ENCODE data around the gene PDIA6.
"Not testable (repeated sequence)": the region's sequence is repeated elsewhere in the genome, so short reads cannot be mapped to it uniquely, and the experiment has no call there.

The PDIA6 gene

DNA sequence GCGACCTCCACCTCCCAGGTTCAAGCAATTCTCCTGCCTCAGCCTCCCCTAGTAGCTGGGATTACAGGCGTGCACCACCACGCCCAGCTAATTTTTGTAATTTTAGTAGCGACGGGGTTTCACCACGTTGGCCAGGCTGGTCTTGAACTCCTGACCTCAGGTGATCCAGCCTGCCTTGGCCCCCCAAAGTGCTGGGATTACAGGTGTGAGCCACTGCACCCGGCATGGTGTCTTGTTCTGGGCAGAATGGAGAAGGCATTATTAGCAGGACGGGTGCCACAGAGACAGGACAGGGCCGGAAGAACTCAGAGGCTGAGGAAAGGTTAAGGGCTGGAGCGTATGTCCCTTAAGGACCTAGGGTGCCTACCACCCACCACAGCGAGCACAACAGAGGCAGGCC is 31.8 kb downstream of the PDIA6 start:
- not testable (repeated sequence) for DNase-seq (ENCODE audit: low spot score)

DNA sequence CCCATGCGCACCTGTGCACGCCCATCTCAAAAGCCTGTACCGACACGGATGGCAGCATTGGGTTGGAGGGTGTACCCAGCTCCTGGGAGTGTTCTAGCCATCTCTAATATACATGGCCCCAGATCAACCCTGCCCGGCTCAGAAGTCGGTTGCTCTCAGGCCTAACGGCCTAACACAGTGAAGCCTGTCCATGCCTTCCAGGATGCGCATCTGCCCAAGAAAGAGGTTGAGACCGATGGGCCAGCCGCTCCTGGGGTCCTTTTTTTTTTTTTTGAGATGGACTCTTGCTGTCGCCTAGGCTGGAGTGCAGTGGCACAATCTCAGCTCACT is 32.1 kb downstream of the PDIA6 start:
- no peak for DNase-seq (ENCODE audit: low spot score)

DNA sequence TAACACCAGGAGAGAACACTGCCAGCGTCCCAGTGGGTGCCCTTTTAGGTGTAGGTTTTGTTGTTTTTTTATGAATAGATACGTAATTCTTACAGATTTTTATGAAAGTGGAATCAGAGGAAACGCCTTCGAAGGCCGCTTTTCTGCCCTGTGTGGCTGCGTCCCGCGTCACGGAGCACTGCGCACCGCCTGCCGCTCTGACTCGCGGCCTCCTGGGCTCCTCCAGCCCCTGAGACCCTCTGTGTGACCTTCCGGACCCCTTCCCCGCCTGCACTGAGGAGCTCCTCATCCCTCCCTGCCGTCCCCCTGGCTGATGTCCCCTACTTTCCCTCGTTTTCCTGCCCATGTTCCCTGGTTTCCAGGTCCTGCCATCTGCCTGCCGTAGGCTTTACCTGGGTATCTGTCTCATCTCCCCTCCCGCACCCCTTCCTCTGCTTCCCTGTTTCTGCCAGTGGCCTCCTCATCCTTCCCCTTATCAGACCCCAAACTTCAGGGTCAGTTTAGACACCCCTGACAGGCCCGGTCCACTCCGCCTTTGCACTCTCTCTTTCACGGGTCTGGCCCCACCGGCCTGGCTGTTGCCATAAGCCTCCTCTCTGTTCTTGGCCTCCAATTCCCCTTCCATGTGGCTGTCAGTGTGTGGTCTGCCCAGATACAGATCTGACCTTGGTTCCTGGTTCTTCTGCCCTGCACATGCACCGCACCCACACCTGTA is 32.7 kb downstream of the PDIA6 start:
- DNase-seq (ENCODE audit: low spot score): no peak

DNA sequence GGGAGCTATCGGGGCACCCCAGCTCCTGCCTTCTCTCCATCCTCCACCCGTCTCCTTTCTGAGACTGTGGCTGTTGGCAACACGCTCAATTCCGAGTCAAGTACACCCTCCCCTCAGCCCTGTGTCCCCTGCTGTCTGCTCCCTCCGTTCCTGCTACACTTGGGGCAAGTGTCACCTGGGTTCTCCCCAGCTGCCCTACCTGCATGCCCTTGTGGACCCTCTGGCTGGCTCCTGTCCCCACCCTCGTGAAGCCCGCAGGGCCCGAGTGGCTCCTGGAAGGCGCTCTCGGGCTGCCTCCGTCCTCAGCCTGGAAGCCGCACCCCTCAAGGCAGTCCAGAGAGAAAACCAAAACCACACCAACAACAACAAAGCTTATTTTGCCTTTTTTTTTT is 33.9 kb downstream of the PDIA6 start:
- no peak for DNase-seq (ENCODE audit: low spot score)

DNA sequence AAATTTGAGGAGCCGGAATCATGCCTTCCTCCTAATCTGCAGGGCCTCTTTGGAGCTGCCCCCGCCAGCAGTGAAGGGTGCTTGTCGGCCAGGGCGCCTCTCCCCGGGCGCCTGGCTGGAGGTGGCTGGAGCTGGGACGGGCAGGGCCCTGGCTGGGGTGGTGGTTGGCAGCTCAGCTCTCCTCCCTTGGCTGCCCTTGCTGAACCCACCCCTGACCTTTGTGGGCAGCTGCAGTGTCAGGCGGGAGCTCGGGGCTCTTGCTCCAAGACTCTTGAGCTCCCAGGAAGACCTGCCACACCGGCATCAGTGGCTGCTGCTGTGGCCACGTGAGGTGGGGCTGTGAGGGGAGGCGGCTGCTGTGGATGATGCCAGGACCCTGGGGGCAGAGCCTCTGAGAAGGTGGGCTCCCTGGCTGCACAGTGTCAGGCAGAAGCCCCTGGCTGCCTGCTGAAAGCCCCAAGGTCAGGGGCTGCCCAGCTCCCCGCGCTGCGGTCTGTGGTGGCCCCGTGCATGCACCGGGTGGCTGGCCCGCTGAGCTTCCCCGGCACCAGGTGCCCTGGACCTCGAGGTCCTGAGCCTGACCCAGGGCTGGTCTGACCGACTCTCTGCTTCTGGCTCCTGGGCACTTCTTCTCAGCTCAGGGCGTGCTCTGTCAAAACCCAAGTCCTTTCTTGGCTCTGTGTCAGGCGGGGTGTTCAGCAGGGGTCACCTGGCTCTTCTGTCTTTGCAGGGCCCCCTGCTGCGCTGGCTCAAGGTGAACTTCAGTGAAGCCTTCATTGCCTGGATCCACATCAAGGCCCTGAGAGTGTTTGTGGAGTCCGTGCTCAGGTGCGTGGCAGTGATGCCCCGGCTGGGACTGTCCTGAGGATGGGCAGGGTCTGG is 34.5 kb downstream of the PDIA6 start:
- DNase-seq (ENCODE audit: low spot score): no peak

DNA sequence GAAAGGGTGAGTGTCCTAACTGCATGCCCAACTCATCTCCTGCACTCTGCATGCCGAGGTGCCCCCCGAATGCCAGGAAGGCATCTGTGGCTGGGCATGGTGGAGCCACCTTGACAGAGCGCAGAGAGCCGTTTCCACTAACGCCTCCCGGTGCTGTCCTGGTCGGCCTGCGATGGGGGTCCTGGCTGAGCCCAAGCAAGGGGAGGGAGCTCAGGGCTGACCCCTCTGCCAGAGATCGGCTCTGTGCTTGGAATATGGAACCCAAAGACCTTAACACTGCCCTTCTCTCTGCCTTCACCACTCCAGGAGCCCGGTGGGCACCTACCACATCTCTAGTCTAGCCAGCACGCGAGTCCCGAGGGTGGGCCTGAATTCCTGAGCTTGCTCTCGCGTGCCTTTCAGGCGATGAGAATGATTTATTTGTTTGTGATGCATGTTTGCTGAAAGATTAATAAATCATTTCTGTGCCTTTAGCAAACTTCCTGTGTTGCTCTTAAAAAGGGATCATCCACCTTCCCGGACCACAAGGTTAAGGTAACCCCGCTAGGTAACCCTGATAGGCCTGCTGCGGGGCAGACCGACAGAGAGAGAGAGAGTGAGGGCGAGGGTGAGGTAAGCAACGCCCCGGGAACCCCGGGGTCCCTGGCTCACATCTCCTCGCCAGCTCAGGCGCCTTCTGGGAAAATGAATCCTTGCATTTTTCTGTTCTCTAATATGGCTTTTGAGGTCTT is 35.3 kb downstream of the PDIA6 start:
- DNase-seq (ENCODE audit: low spot score): no peak

DNA sequence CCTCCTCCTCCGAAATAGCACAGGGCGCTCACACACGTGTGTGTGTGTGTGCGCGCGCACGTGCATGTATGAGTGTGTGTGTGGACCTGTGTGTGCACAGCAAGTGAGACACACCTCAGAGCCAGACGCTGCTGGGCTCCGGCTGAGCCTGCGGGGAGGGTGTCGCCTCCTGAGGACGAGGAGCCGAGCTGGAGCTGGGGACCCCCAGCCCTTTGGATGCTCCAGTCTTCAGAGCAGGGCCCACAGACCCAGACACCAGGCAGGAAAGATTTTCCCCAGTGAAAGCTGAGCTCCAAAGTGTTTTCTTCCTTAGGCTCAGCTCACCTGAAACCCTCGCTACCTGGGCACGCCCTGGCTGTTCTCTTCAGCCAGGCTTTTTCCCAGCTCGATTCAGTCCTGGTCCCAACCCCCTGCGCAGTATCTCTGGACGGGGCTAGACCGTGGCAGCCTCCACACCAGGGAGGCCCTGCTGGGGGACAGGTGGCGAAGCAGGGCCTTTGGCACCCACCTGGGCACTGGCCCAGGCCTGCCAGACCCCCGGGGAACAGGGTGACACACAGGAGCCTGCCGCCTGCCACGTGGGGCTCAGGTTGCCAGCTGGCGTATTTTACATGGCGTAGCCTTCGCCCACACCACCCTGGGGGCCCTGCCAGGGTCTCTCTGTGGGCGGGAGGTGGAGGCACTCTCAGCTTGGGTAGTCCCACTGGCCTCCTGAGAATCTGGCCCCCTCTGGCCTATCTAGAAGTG is 36.2 kb downstream of the PDIA6 start:
- DNase-seq (ENCODE audit: low spot score): no peak

DNA sequence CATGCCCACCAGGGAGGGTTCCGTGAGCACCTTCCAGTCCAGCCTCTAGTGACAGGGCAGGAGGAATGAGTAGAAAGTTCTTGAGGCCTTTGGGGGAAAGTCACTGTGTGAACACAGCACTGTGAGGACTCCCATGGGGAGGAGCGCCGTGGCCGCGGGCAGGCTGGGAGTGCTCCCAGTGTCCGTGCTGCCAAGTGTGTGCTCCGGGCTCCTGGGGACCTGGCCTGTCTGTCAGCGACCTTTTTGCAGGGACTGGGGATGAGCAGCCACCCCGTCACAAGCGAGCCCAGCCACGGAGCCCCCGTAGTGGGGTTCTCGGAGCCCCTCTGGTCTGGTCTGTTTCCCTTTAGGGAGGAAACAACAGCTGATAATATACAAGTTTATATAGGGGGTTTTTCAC is 36.8 kb downstream of the PDIA6 start:
- no peak for DNase-seq (ENCODE audit: low spot score)

DNA sequence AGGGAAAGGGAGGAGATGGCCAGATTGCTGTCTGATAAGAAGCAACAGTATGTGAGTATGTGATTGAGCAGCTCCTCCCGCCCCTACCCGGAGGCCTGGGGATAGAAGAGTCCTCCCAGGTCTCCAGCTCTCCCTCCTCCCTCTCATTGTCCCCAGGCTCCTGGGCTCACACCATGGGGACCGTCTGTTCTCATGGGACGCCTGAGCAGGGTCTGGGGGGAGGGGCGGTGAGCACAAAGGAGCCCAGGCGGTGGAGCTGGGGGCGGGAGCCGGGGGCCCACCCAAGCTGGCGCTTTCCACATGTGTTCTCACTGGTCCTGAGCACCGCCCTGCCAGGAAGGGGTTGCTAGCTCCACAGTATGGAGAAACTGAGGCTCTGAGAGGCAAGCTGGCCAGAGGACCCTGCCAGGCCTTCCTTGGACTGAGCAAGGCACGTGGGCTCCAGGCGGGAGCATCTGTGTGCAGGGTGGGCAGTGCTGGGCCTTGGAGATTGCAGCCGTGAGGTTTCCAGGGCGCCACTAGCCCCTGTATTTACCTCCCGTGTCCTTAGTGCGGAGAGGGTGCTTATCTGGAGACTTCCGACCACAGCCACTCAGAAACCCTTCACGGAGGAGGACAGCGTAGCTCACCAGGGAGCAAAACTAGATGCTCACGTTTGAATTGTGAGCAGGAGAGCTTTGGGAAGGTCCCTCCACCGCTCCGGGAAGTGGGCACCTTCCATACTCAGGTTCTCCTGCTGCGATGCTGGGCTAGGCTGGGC is 37.4 kb downstream of the PDIA6 start:
- no peak for DNase-seq (ENCODE audit: low spot score)

DNA sequence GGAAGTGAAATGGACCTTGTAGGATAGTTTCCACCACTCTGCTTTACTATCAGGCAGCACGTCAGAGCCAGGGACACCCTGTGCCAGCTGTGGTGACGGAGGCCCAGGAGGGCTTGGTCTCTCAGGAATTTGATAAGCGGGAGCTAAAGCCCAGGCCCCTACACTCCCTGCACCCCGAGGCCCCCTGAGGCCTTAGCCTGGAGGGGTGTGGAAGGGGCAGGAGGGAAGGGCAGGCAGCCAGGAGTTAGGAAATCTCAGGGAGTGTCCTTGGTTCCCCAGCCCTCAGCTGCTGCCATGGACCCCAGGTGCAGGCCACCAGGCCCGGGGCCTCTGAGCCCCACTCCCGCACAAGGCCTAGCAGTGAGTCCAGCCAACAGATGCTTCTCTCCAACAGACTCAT is 38.2 kb downstream of the PDIA6 start:
- DNase-seq (ENCODE audit: low spot score): no peak

DNA sequence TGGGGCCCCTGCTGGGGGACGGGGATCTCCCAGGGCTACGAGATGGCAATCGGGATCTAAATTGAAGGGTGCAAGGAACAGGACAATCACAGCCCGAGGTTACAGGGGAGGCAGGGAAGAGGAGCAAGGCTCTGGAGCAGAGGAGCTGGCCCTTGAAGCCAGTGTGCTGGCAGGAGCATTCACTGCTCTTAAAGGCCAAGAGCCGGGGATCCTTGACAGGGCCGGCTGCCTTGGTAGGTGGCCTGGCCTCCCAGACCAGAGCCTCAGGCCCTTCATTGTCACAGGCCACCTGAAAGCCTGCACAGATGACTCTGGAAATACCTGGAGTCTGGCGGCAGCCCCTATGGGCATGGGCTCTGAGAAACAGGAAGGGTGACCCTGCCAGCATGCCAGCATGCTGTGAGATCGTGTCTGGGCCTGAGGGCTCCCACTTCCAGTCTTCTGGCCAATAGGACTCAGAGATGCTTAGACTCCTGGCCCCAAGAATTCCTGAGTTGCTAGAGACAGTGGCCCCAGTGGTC is 38.7 kb downstream of the PDIA6 start:
- DNase-seq (ENCODE audit: low spot score): no peak

DNA sequence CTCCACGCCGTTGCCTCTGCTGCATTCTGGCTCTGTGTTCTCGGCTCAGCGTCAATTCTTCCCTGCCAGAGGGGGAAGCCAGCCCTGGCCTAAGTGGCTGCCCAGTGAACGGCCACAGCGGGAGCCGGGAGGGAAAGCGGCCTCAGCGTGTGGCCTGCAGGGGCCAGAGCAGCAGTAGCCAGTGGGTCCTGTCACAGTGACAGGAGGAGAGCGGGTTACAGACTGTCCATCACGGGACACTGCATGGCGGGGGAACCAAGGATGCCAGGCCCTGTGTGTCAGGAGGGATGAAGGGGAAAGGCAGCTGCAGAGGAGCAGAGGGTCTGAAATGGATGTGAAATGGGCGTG is 39.7 kb downstream of the PDIA6 start:
- no peak for DNase-seq (ENCODE audit: low spot score)

DNA sequence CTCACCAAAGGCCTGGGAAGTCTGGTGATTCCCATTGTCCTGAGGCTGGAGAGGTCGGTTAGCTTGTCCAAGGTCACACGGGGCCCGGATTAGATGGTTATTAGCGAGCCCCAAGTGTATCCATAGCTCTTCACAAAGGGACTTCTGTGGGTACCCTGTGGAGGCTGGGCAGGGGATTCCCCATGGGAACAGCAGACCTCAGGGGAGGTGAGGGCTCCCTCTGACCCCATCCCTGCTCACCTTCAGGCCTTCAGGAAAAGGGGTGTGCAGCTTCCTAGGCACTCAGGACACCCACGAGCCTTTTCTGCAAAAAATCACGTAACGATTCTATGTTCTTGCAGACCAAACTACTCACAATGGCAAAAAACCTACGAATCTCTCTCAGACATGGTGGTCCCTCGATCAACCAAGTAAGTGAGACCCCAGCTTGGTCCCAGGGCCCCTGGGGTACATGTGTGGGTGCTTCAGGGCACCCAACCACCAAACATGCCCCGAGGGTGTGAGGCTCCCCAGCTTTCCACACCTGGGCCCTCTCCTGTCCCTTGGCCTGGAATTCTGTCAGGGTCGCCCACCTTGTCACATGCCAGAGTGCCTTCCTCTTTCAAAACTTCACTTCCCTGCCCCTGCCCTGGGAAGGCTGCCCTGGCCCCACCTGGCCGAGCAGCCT is 40.3 kb downstream of the PDIA6 start:
- DNase-seq (ENCODE audit: low spot score): no peak

DNA sequence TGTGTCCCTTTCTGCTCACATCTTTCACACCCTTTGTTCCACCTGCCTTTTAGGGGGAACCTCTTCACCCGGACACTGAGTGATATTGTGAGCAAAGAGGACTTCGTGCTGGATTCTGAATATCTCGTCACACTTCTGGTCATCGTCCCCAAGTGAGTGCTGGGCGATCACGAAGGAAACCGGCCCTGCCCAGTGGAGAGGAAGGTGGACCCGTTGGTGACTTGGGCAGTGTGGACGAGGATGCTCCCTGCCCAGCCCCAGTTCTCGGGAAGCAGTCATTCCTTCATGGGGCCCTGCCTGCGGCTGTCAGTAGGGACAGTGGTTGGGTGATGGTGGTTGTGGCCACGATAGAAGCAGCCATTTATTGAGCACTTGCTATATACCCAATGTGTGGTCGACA is 40.8 kb downstream of the PDIA6 start:
- DNase-seq (ENCODE audit: low spot score): no peak

DNA sequence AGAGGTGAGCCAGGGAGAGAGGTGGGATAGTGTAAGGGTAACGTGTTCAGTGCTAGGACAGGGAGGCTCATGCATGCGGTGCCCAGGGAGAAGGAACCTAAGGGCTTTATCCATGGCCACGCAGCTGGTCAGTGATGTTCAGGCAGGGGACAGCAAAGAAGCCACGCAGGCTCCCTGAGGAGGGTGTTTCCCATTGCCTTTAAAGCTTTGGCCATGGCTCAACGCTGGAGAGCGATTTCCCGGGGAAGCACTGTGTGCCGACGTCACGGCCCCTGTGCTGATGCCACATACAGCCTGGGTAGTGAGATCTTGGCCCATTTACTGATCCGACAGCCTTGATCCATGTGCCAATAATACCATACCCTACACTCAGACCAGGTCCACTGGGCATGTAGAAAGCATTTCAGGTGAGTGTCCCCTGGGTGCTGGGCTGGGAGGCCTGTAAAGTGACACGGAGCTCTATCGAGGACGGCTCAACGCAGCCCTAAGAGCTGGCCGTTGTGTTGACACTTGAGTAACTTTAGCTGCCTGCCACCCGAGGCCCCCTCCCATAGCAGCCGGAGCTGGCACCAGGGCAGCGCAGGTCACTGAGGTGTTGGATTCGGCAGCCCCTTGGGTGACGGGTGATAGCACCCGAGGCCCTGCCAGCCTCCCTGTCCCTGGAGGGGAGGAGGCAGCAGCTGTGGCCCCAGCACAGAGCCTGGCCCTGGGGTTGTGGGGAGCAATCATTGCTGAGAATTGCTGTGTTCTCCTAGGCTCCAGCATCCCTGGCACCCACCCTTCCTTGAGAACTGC is 41.4 kb downstream of the PDIA6 start:
- DNase-seq (ENCODE audit: low spot score): no peak

DNA sequence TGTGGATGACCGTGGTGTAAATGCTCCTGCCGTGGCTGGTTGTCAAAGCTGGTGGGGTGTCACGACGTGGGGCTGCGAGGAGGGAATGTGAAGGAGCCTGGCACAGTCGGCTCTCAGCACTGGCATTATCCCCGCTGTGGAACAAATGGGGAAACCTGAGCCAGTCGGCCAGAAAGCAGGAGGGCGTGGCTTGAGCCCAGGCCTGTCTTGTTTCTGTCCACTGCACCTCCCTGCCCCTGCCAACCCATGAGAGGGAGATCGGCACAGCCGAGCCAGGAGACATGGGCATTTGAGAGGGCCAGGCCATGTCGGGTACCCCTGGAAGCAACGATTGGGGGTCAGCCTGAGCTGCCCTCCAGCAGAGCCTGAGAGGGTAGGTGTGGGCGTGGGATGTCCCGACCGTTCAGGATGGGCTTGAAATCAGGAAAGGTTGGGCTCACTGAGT is 44.5 kb downstream of the PDIA6 start:
- DNase-seq (ENCODE audit: low spot score): no peak

DNA sequence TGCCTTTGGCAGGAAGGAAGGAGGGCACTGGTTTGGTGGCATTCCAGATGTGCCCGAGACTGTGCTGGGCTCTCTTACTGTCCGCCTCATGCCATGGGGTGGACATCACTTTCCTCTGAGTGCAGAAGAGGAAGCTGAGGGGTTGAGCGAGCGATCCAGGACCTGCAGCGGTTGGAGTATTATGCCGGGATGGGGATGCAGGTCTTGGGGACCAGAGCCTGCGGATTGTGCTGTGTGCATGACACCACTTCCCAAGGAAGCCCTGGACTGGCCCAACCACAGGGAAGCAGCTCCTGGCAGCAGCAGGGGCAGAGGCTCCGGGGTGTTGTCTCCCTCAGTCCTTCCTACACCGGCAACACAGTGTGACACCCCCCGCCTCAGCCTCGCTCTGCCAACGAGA is 46.7 kb downstream of the PDIA6 start:
- no peak for DNase-seq (ENCODE audit: low spot score)

DNA sequence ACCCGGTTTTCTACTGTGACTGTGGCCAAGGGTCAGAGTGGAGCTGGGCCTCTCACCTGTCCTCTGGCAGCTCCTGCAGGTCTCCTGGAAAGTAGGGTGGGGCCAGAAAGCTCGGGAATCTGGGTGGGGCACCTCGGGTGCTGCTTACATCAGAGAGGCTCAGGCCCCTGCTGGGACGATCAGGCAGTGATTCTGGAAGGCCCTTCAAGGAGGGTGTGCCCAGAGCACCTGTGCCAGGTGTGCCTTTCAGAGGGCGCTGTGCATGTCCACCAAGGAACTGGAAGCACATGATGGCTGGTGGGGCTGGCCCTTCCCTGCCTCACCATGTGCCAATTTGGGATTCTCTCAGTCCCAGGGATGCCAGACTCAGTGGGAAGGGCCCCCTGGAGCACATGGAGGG is 47.1 kb downstream of the PDIA6 start:
- peak; percentile 77 for DNase-seq (ENCODE audit: low spot score)

DNA sequence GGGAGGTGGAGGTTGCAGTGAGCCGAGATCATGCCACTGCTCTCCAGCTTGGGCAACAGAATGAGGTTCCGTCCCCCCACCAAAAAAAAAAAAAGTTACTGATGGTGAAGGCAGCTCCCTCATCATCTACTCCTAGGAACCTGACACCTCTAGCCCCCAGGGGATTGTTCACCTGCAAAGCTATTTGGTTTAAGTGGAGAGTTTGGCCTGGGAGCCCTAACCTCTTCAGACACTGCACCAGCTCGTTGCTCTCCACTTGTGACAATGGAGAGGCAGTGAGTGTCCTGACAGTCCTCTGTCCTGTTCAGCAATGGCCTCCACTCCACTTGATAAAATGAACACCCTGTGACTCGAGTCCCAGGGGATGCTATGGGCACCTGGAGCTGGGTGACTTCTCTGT is 47.7 kb downstream of the PDIA6 start:
- DNase-seq (ENCODE audit: low spot score): no peak
